Erythroblast (primary cell): ENCODE data around the gene TAF3.

Source experiments
- GATA1 ChIP-seq: IDR thresholded peaks from 2 replicates; pipeline ENCODE4 v1.6.1; 2011; ENCODE audit warnings: low read depth, mild to moderate bottlenecking, control low read depth, low read length, moderate library complexity
- POLR2A ChIP-seq: IDR thresholded peaks from 2 replicates; pipeline ENCODE4 v1.6.1; 2011; ENCODE audit warnings: mild to moderate bottlenecking, low read length

- TF ChIP-seq POLR2A: no peak
- no peak for TF ChIP-seq GATA1
Measured at GRCh38 chr10:8044331-8044907, 226.1 kb downstream of the TAF3 start.
